IMR-90 (cell line): ENCODE data around the gene MLLT1. TPM values are rescaled to one million over a fixed set of nuclear protein-coding genes. Genes with fewer than 3 reads are reported as not detected.

ENCODE experiments used
- ATAC-seq: fragments of 200-7000 bp; cut with Tn5 transposase; 2 replicates; pipeline ENCODE4 v1.9.1; 2020; ENCODE audit warnings: low read depth, mild to moderate bottlenecking, moderate library complexity
- BruUV-seq: library from RNA; stranded (reverse); fragments of 400-500 nt; replicated peaks from 2 replicates; lab custom pipeline; 2021; lab: Mats Ljungman, UMichigan
- CTCF ChIA-PET: fragments of 300-600 bp; formaldehyde crosslinking; extraction: SDS; loops from one replicate; lab custom pipeline; 2021; ENCODE audit warnings: antibody characterized with exemption; lab: Yijun Ruan, JAX
- POLR2A ChIA-PET: fragments of 300-600 bp; sonication (Branson Sonifier 250); formaldehyde crosslinking; loops from one replicate; lab custom pipeline; 2022; ENCODE audit warnings: antibody characterized with exemption; ENCODE audit not compliant: unreplicated experiment; lab: Charles Lee
- DNase-seq: peaks from one replicate; pipeline ENCODE4 v3.0.0; 2013
- H2AFZ ChIP-seq: replicated peaks from 2 replicates; pipeline ENCODE3; 2013; ENCODE audit warnings: low read length, mild to moderate bottlenecking; ENCODE audit not compliant: poor library complexity
- H2AK5ac ChIP-seq: 2 replicates; pipeline ENCODE4 v1.6.1; 2013; ENCODE audit warnings: low read depth, low read length, inconsistent platforms
- H2AK9ac ChIP-seq: replicated peaks from 2 replicates; pipeline ENCODE3; 2013; ENCODE audit warnings: mild to moderate bottlenecking, low read depth, low read length, moderate library complexity; ENCODE audit not compliant: poor library complexity
- H2BK120ac ChIP-seq: 2 replicates; pipeline ENCODE4 v1.6.1; 2013; ENCODE audit warnings: low read depth, low read length, inconsistent platforms
- H2BK15ac ChIP-seq: 3 replicates; pipeline ENCODE4 v1.6.1; 2013; ENCODE audit warnings: low read depth, low read length, inconsistent platforms
- H2BK20ac ChIP-seq: 2 replicates; pipeline ENCODE4 v1.6.1; 2013; ENCODE audit warnings: low read depth, mild to moderate bottlenecking, inconsistent platforms, low read length, moderate library complexity
- H2BK5ac ChIP-seq: 2 replicates; pipeline ENCODE4 v1.6.1; 2013; ENCODE audit warnings: mild to moderate bottlenecking, low read depth, low read length, inconsistent platforms; ENCODE audit not compliant: poor library complexity, severe bottlenecking
- H3K14ac ChIP-seq: replicated peaks from 2 replicates; pipeline ENCODE4 v1.6.1; 2013; ENCODE audit warnings: low read depth, low read length, inconsistent platforms
- H3K18ac ChIP-seq: 2 replicates; pipeline ENCODE4 v1.6.1; 2013; ENCODE audit warnings: low read depth, low read length, control low read depth
- H3K23ac ChIP-seq: 2 replicates; pipeline ENCODE4 v1.6.1; 2013; ENCODE audit warnings: low read depth, low read length, inconsistent platforms
- H3K27ac ChIP-seq: 2 replicates; pipeline ENCODE4 v1.5.1; 2013; ENCODE audit warnings: mild to moderate bottlenecking, control low read depth, low read length; ENCODE audit not compliant: insufficient read depth
- H3K27me3 ChIP-seq: 2 replicates; pipeline ENCODE4 v1.6.1; 2013; ENCODE audit warnings: low read length; ENCODE audit not compliant: control insufficient read depth, insufficient read depth
- H3K36me3 ChIP-seq: 2 replicates; pipeline ENCODE4 v1.6.1; 2013; ENCODE audit warnings: low read length, mixed read lengths; ENCODE audit not compliant: control insufficient read depth, insufficient read depth
- H3K4ac ChIP-seq: 2 replicates; pipeline ENCODE4 v1.6.1; 2013; ENCODE audit warnings: low read depth, low read length, inconsistent platforms
- H3K4me1 ChIP-seq: 2 replicates; pipeline ENCODE4 v1.6.1; 2013; ENCODE audit warnings: low read length, mixed read lengths; ENCODE audit not compliant: control insufficient read depth, insufficient read depth
- H3K4me2 ChIP-seq: 2 replicates; pipeline ENCODE4 v1.6.1; 2013; ENCODE audit warnings: low read depth, mild to moderate bottlenecking, control low read depth, low read length, moderate library complexity
- H3K4me3 ChIP-seq: 2 replicates; pipeline ENCODE4 v1.5.1; 2013; ENCODE audit warnings: low read depth, mild to moderate bottlenecking, control low read depth, low read length, moderate library complexity; ENCODE audit not compliant: insufficient read depth
- H3K56ac ChIP-seq: 2 replicates; pipeline ENCODE4 v1.6.1; 2013; ENCODE audit warnings: low read length, inconsistent platforms; ENCODE audit not compliant: insufficient read depth; ENCODE audit errors: extremely low read depth
- H3K79me1 ChIP-seq, 2 experiments: 2 replicates each; pipeline ENCODE4 v1.6.1; 2013; ENCODE audit warnings: low read length in 2 of 2, inconsistent platforms in 1 of 2, low read depth in 1 of 2
- H3K9ac ChIP-seq: 2 replicates; pipeline ENCODE4 v1.6.1; 2013; ENCODE audit warnings: low read depth, low read length, control low read depth
- H3K9me1 ChIP-seq: 2 replicates; pipeline ENCODE4 v1.6.1; 2013; ENCODE audit warnings: low read length, inconsistent platforms; ENCODE audit not compliant: insufficient read depth
- H3K9me3 ChIP-seq: 2 replicates; pipeline ENCODE4 v1.6.1; 2013; ENCODE audit warnings: low read length; ENCODE audit not compliant: control insufficient read depth, insufficient read depth
- H4K20me1 ChIP-seq: 2 replicates; pipeline ENCODE4 v1.6.1; 2013; ENCODE audit warnings: low read length, inconsistent platforms; ENCODE audit not compliant: insufficient read depth
- H4K5ac ChIP-seq: 2 replicates; pipeline ENCODE4 v1.6.1; 2013; ENCODE audit warnings: mild to moderate bottlenecking, low read depth, low read length, control low read depth
- H4K8ac ChIP-seq, 2 experiments: 2 replicates each; pipeline ENCODE4 v1.6.1; 2013; ENCODE audit warnings: low read depth in 2 of 2, low read length in 2 of 2, control low read depth in 1 of 2, inconsistent platforms in 1 of 2
- H4K91ac ChIP-seq: 2 replicates; pipeline ENCODE4 v1.6.1; 2013; ENCODE audit warnings: low read depth, low read length, inconsistent platforms; ENCODE audit not compliant: insufficient read depth
- BHLHE40 ChIP-seq: fragments of 150-350 bp; IDR thresholded peaks from 2 replicates; pipeline ENCODE4 v1.6.1; 2016; ENCODE audit warnings: mild to moderate bottlenecking, low read depth, low read length
- CEBPB ChIP-seq: IDR thresholded peaks from 2 replicates; pipeline ENCODE4 v1.6.1; 2012; ENCODE audit warnings: low read depth, low read length, improper control_type of control experiment
- CHD1 ChIP-seq: IDR thresholded peaks from 2 replicates; pipeline ENCODE4 v1.6.1; 2012; ENCODE audit warnings: low read depth, low read length, improper control_type of control experiment
- ELK1 ChIP-seq: fragments of 150-350 bp; IDR thresholded peaks from 2 replicates; pipeline ENCODE4 v1.6.1; 2016; ENCODE audit warnings: low read depth, mild to moderate bottlenecking, low read length, moderate library complexity, borderline replicate concordance
- FOS ChIP-seq: fragments of 150-350 bp; IDR thresholded peaks from 2 replicates; pipeline ENCODE4 v1.6.1; 2016; ENCODE audit warnings: low read depth, low read length
- MAFK ChIP-seq: IDR thresholded peaks from 2 replicates; pipeline ENCODE4 v1.6.1; 2012; ENCODE audit warnings: low read depth, low read length, improper control_type of control experiment
- MAZ ChIP-seq: IDR thresholded peaks from 2 replicates; pipeline ENCODE4 v1.6.1; 2012; ENCODE audit warnings: low read depth, mild to moderate bottlenecking, low read length, improper control_type of control experiment, moderate library complexity, borderline replicate concordance
- MXI1 ChIP-seq: IDR thresholded peaks from 2 replicates; pipeline ENCODE4 v1.6.1; 2012; ENCODE audit warnings: low read depth, mild to moderate bottlenecking, low read length, moderate library complexity, borderline replicate concordance
- NFE2L2 ChIP-seq: fragments of 150-350 bp; IDR thresholded peaks from 2 replicates; pipeline ENCODE4 v1.6.1; 2016; ENCODE audit warnings: low read depth, mild to moderate bottlenecking, low read length
- POLR2A ChIP-seq: IDR thresholded peaks from 2 replicates; pipeline ENCODE4 v1.6.1; 2012; ENCODE audit warnings: mild to moderate bottlenecking, low read depth, low read length
- RAD21 ChIP-seq: IDR thresholded peaks from 2 replicates; pipeline ENCODE4 v1.6.1; 2012; ENCODE audit warnings: low read length, improper control_type of control experiment
- RCOR1 ChIP-seq: IDR thresholded peaks from 2 replicates; pipeline ENCODE4 v1.6.1; 2012; ENCODE audit warnings: mild to moderate bottlenecking, low read length, improper control_type of control experiment; ENCODE audit not compliant: insufficient replicate concordance
- RFX5 ChIP-seq: IDR thresholded peaks from 2 replicates; pipeline ENCODE4 v1.8.0; 2012; ENCODE audit warnings: low read depth, mild to moderate bottlenecking, low read length, moderate library complexity
- SMC3 ChIP-seq: fragments of 150-350 bp; IDR thresholded peaks from 2 replicates; pipeline ENCODE4 v1.6.1; 2016; ENCODE audit warnings: low read depth, mild to moderate bottlenecking, antibody characterized with exemption, low read length, moderate library complexity
- WGBS, 2 experiments: methylation state at CpG; one replicate each; pipeline versions ENCODE4 v1.1.5 to v1.1.7; 2013; ENCODE audit warnings: missing lambda C conversion rate in 2 of 2; ENCODE audit not compliant: insufficient read length in 1 of 2; ENCODE audit errors: extremely low coverage in 2 of 2; 5-methylcytosine and 5-hydroxymethylcytosine counted together
- dilution Hi-C: fragments of 300-500 bp; cut with HindIII; formaldehyde crosslinking; loops from one replicate; pipeline ENCODE4 v1.14.3; 2018; ENCODE audit warnings: low sequenced_read_pairs; ENCODE audit not compliant: unreplicated experiment
- in situ Hi-C: fragments of 300-500 bp; cut with MboI; formaldehyde crosslinking; loops from 3 replicates; pipeline ENCODE4 v1.14.3; 2019; ENCODE audit warnings: low sequenced_read_pairs, inconsistent platforms, mixed read lengths
- intact Hi-C: fragments of 100-400 bp; cut with micrococcal nuclease; formaldehyde crosslinking; loops from 2 replicates; pipeline ENCODE4 v1.10.0; 2022
- polyA plus RNA-seq, 3 experiments: library from polyadenylated mRNA; depleted of rRNA; stranded (reverse); fragments of >200 nt; gene quantifications; 2 replicates each; pipeline ENCODE4 v1.2.3, GENCODE V29; 2012; ENCODE audit warnings: low replicate concordance in 1 of 3
- total RNA-seq: library from RNA; depleted of rRNA; stranded (reverse); fragments of >200 nt; gene quantifications from 2 replicates; pipeline ENCODE4 v1.2.3, GENCODE V29; 2012
- TF ChIP-seq, protein P1 (sequence below): conservative IDR thresholded peaks from 2 replicates; pipeline ENCODE4 v1.5.1; 2012; ENCODE audit warnings: mild to moderate bottlenecking, low read depth, low read length, improper control_type of control experiment
- TF ChIP-seq, protein P2 (sequence below): fragments of 150-350 bp; IDR thresholded peaks from 2 replicates; pipeline ENCODE4 v1.6.1; 2017; ENCODE audit warnings: mild to moderate bottlenecking, antibody characterized with exemption, low read length, low read depth

MLLT1 gene
- total and polyA plus RNA-seq, 2 of the 4 experiments (the other 2 are of a cell fraction) = 1.3 to 30.6 TPM

DNA sequence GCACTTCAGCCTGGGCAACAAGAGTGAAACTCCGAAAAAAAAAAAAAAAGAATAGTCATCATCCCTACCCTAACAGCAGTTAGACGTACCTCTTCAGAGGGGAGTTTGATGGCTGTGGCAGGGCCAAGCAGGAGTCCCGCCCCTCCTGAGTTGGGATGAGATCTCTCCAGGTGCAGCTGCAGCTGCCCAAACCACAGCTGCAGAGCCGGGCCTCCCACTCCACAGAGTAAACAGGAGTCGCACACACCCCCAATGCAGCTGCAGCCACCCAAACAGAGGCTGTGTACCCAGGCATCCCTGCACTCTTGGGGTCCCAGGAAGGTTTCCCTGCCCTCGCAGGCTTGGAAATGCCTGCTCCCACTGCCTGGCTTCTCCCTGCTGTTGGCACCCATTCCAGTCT, 17.4 kb upstream of the MLLT1 start:
- Histone ChIP-seq H3K14ac (no peak overlapping the region), H2AK9ac (no peak overlapping the region), H3K36me3 (no peaks in the 10 kb centered on the region), H3K9ac (no peak overlapping the region), H2AK5ac (no peak overlapping the region), H4K8ac (no peak overlapping the region), H3K4me2 (no peak overlapping the region), H3K27ac (no peak overlapping the region), H2BK120ac (no peak overlapping the region), H3K9me3 (peaks cover 18% of the 10 kb centered on the region), H4K5ac (no peak overlapping the region), H3K79me1 (no peaks in the 10 kb centered on the region), H4K91ac (no peak overlapping the region), H3K23ac (no peak overlapping the region), H3K4me3 (no peak overlapping the region), H2BK15ac (no peak overlapping the region), H3K18ac (no peak overlapping the region), H2BK5ac (no peak overlapping the region), H2BK20ac (no peak overlapping the region), H2AFZ (no peak overlapping the region), H4K20me1 (no peaks in the 10 kb centered on the region), H3K27me3 (no peaks in the 10 kb centered on the region; the same call in none of the 2 replicates), H3K9me1 (no peaks in the 10 kb centered on the region), H3K4ac (no peak overlapping the region), H3K56ac (no peak overlapping the region), H3K4me1 (no peaks in the 10 kb centered on the region)
- intact Hi-C loops = no loop called here
- DNase-seq (no peak), ATAC-seq (no peak)
- ChIA-PET CTCF (no interaction called here), POLR2A (no interaction called here)
- 71% methylated on average over 1 of the region's 6 CpGs; no CpG with 5 or more reads in 1 of the 2 experiments for WGBS, 2 experiments
- TF ChIP-seq MXI1 (no peak), NFE2L2 (no peak), MAZ (no peak), RAD21 (no peak), ELK1 (no peak), BHLHE40 (no peak), POLR2A (no peak), RFX5 (no peak), CEBPB (no peak), CHD1 (no peak), FOS (no peak), RCOR1 (no peak), MAFK (no peak), SMC3 (no peak)
- TF ChIP-seq, protein P1, sequence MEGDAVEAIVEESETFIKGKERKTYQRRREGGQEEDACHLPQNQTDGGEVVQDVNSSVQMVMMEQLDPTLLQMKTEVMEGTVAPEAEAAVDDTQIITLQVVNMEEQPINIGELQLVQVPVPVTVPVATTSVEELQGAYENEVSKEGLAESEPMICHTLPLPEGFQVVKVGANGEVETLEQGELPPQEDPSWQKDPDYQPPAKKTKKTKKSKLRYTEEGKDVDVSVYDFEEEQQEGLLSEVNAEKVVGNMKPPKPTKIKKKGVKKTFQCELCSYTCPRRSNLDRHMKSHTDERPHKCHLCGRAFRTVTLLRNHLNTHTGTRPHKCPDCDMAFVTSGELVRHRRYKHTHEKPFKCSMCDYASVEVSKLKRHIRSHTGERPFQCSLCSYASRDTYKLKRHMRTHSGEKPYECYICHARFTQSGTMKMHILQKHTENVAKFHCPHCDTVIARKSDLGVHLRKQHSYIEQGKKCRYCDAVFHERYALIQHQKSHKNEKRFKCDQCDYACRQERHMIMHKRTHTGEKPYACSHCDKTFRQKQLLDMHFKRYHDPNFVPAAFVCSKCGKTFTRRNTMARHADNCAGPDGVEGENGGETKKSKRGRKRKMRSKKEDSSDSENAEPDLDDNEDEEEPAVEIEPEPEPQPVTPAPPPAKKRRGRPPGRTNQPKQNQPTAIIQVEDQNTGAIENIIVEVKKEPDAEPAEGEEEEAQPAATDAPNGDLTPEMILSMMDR = no peak
- TF ChIP-seq, protein P2, sequence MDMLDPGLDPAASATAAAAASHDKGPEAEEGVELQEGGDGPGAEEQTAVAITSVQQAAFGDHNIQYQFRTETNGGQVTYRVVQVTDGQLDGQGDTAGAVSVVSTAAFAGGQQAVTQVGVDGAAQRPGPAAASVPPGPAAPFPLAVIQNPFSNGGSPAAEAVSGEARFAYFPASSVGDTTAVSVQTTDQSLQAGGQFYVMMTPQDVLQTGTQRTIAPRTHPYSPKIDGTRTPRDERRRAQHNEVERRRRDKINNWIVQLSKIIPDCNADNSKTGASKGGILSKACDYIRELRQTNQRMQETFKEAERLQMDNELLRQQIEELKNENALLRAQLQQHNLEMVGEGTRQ = no peak
- dilution Hi-C loops = no loop called here
- BruUV-seq = no TSS peak
- in situ Hi-C loops = no loop called here
